Bronchial epithelial cell (primary cell): ENCODE data around the gene SEMA4D. TPM values are rescaled to one million over a fixed set of nuclear protein-coding genes. Genes with fewer than 3 reads are reported as not detected.
A peak's percentile ranks its signal among the peaks of the same experiment; 100 is the strongest.

Experiments
- DNase-seq: peaks from one replicate; pipeline ENCODE4 v3.0.0-alpha.2; 2010; ENCODE audit warnings: low read depth
- FAIRE-seq: peaks from 2 replicates; lab custom pipeline; 2011; peaks lifted over from hg19 to GRCh38; lab: Jason Lieb, UNC
- H3K27me3 ChIP-seq: 2 replicates; pipeline ENCODE4 v1.5.1; 2011; ENCODE audit warnings: low read length; ENCODE audit not compliant: control insufficient read depth, insufficient read depth
- H3K36me3 ChIP-seq: 2 replicates; pipeline ENCODE4 v1.5.1; 2011; ENCODE audit warnings: low read length; ENCODE audit not compliant: control insufficient read depth, insufficient read depth
- H3K4me3 ChIP-seq: 2 replicates; pipeline ENCODE4 v1.5.1; 2011; ENCODE audit warnings: mild to moderate bottlenecking, low read depth, low read length, control low read depth
- CTCF ChIP-seq: IDR thresholded peaks from 2 replicates; pipeline ENCODE4 v1.5.1; 2011; ENCODE audit warnings: mild to moderate bottlenecking, moderate library complexity, low read length, control low read depth, inconsistent platforms; ENCODE audit not compliant: insufficient read depth, severe bottlenecking
- total RNA-seq: library from RNA; depleted of rRNA; stranded (reverse); fragments of >200 nt; gene quantifications from 2 replicates; pipeline ENCODE4 v1.2.1, GENCODE V29; 2014

The SEMA4D gene
- total RNA-seq, 1 donor from 2014 or later: 1.8 TPM

DNA sequence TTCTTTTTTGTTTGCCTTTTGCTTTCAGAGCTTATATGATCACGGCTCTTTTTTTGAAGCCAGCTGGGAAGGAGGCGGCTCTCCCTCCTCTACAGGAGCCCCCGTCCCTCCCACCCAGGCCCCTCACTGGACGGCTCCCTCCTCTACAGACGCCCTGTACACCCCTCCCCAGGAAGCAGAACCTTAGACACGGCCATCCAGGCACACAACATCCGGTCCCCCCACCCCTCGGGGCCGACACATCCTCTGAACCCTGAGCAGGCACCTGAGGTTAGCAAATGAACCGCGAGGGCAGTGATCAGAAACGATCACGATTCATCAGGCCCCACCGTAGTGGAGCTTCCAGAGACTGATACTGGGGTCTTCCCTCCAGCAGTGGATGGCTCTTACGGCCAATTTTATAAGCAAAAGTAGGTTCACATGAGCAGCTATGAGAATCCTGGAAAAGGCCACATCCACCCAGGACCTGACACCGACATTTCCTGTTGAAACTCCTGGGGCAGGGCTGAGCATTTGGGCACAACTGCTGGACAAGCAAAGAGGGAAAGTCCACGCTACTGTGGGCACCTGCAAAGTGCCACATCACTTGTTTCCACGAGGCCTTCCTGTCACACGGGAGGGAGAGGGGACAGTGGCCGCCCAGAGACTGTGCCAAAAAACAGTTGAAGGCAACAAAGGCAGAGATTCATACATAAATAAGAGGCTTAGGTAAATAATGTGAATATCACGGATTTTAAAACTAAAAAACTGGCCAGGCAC lies 78.9 kb downstream of the SEMA4D start:
- peak; percentile 28 for FAIRE-seq
- no peak for DNase-seq
- H3K4me3 ChIP-seq: no peak overlapping the region
- TF ChIP-seq CTCF: no peak
- H3K27me3 ChIP-seq: no peaks in the 10 kb centered on the region
- H3K36me3 ChIP-seq: no peaks in the 10 kb centered on the region

GRCh38 chr9:89418474-89418845 lies 79.5 kb downstream of the SEMA4D start:
- Histone ChIP-seq H3K36me3 (no peaks in the 10 kb centered on the region), H3K4me3 (no peak overlapping the region), H3K27me3 (no peaks in the 10 kb centered on the region)
- no peak for TF ChIP-seq CTCF
- no peak for FAIRE-seq
- no peak for DNase-seq

DNA sequence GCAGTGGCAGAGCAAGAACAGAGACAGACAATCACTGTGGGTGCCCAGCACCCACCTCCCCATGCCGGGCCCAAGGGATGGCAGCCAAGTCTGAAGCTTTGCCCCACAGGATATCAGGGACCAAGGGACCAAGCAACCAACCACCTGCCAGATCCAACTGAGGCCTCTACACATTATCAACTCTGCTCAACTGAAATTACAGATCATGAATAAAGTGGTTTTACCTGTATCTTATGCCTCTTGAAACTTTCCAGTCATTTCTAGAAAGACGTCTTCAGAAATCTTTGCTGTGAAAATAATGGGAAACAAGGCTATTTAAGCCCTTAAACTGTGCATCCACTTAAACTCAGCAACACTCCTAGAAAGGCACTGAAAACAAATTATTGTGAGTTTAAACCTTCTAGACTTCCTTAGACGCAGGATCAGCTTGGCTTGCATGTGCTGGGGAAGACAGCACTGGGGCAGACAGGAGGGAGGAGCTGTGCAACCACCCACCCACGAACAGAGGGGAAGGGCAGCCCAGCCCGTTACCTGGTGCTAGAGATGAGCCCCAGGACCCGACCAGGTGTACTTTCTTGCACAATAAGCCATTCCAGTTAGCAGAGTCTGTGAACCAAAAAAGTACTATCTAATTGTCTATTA lies 80.0 kb downstream of the SEMA4D start:
- H3K36me3 ChIP-seq: no peaks in the 10 kb centered on the region
- H3K27me3 ChIP-seq: no peaks in the 10 kb centered on the region
- FAIRE-seq (no peak), DNase-seq (no peak)
- TF ChIP-seq CTCF: no peak
- H3K4me3 ChIP-seq: no peak overlapping the region

DNA sequence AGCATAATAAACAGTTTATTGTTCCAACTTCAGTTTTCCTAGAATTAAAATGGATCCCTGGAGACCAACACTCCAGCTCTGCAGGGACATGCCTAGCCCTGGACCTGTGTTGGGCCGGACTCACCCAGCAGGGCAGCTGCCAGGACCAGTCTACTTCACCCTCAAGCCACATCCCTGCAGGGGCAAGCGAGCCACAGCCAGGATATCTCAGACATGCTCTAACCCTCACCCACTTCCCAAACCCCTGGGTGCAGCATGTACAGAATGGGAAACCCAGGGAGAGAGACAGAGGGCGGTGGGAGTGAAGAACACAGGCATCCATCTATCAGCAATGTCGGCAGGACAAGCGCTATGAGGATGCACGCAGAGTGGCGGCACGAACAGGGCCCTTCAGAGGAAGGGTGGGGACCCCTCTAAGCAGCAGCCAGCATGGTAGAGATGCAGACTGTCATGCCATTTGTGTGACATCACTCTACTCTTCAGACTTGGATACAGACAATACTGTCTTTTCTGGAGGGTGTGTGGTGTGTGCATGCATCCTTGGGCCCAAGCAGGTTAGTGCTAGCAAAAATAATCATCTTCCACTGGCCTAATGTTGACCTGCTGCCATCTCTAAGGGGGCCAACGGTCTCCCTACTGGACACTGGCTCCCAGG lies 83.1 kb downstream of the SEMA4D start:
- no peak for TF ChIP-seq CTCF
- no peak overlapping the region for H3K4me3 ChIP-seq
- FAIRE-seq (no peak), DNase-seq (no peak)
- H3K27me3 ChIP-seq: no peaks in the 10 kb centered on the region
- H3K36me3 ChIP-seq: no peaks in the 10 kb centered on the region

- no peak for TF ChIP-seq CTCF
- Histone ChIP-seq H3K27me3 (no peaks in the 10 kb centered on the region), H3K36me3 (no peaks in the 10 kb centered on the region), H3K4me3 (no peak overlapping the region)
- DNase-seq (no peak), FAIRE-seq (peak; percentile 32)
These were observed 83.8 kb downstream of the SEMA4D start for GRCh38 chr9:89413963-89414638.
